ENCODE data around the gene NFATC4.
"Not testable (repeated sequence)": the region's sequence is repeated elsewhere in the genome, so short reads cannot be mapped to it uniquely, and the experiment has no call there.

The NFATC4 gene

DNA sequence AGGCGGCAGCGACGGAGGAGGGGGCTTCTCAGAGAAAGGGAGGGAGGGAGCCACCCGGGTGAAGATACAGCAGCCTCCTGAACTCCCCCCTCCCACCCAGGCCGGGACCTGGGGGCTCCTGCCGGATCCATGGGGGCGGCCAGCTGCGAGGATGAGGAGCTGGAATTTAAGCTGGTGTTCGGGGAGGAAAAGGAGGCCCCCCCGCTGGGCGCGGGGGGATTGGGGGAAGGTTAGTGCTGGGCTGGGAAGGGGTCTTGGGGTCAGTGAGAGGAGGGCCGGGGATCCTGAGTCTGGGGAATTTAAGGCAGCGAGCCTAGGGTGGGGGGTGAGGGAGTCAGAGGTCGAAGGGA lies 203 bp downstream of the NFATC4 start:
- DNase-seq (ENCODE audit: low spot score): no peak

DNA sequence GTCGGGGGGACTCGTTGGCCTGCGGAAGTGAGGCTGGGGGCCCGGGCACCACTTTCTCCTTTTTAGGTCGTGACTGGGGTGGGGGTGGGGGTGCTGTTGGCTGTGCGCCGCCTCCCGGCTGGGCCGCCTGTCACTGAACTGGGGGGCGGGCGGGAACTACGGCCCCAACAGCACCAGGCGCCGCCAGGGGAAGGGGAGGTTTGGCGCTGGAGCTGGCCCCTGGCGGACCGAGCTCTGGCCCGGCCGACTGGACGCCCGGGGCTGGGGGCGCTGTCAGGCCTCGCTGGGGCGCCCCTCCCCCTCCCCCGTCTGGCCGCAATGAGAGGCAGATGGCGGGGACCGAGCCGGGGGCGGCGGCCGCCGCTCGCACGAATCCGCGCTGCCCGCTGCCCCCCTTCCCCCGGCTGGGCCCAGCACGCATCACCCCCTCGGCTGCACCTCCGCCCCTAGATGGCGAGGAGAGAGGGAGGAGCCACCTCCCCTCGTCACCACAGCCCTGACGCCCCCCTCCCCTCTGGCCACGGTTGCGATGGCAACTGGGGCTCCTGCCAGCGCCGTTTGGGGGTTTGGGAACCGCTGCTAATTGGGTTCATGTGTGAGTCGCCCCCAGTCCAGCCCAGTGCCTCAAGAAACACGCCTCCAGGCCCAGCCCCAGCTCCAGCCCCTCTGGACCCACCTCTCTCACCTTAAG lies 723 bp downstream of the NFATC4 start:
- peak; percentile 40 for DNase-seq (ENCODE audit: low spot score)

DNA sequence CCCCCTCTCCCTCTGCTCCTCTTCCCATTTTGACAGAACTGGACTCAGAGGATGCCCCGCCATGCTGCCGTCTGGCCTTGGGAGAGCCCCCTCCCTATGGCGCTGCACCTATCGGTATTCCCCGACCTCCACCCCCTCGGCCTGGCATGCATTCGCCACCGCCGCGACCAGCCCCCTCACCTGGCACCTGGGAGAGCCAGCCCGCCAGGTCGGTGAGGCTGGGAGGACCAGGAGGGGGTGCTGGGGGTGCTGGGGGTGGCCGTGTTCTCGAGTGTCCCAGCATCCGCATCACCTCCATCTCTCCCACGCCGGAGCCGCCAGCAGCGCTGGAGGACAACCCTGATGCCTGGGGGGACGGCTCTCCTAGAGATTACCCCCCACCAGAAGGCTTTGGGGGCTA lies 1.5 kb downstream of the NFATC4 start:
- DNase-seq (ENCODE audit: low spot score): no peak

DNA sequence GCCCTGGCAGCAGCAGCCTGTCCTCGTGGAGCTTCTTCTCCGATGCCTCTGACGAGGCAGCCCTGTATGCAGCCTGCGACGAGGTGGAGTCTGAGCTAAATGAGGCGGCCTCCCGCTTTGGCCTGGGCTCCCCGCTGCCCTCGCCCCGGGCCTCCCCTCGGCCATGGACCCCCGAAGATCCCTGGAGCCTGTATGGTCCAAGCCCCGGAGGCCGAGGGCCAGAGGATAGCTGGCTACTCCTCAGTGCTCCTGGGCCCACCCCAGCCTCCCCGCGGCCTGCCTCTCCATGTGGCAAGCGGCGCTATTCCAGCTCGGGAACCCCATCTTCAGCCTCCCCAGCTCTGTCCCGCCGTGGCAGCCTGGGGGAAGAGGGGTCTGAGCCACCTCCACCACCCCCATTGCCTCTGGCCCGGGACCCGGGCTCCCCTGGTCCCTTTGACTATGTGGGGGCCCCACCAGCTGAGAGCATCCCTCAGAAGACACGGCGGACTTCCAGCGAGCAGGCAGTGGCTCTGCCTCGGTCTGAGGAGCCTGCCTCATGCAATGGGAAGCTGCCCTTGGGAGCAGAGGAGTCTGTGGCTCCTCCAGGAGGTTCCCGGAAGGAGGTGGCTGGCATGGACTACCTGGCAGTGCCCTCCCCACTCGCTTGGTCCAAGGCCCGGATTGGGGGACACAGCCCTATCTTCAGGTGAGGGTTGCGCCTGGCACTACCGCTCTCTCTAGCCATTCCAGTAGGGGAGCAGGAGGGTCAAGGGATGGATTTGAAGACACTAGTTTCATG lies 2.1 kb downstream of the NFATC4 start:
- DNase-seq (ENCODE audit: low spot score): peak; percentile 28

DNA sequence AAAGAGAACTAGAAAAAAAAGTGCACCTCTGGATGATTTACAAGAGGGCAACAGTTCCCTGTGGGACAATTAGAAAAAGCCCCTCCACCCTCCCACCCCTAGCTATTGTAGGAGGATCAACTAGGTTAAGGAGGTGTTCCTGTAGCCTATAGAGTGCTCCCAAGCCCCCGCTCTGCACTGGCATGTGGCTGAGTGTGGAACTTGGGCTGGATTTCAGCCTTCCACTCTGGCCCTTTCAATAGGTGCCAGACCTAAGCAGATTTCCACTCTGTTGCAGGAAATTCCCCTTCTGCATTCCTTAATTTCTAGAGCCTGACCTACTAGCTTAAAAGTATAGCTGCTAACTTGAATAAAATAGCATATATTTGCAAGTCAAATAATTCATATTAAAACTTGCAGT lies 2.8 kb downstream of the NFATC4 start:
- DNase-seq (ENCODE audit: low spot score): peak; percentile 46

DNA sequence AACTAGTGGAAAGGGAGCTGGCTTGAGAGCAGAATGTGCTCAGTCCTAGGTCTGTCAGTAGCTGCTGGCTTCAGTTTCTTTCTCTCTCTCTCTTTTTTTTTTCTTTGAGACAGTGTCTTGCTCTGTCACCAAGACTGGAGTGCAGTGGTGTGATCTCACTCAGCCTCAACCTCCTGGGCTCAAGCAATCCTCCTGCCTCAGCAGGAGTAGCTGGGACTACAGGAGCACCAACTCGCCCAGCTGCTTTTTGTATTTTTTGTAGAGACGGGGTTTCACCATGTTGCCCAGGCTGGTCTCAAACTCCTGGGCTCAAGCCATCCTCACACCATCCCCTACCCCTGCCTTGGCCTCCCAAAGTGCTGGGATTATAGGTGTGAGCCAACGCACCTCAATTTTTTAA lies 3.6 kb downstream of the NFATC4 start:
- DNase-seq (ENCODE audit: low spot score): not testable (repeated sequence)

DNA sequence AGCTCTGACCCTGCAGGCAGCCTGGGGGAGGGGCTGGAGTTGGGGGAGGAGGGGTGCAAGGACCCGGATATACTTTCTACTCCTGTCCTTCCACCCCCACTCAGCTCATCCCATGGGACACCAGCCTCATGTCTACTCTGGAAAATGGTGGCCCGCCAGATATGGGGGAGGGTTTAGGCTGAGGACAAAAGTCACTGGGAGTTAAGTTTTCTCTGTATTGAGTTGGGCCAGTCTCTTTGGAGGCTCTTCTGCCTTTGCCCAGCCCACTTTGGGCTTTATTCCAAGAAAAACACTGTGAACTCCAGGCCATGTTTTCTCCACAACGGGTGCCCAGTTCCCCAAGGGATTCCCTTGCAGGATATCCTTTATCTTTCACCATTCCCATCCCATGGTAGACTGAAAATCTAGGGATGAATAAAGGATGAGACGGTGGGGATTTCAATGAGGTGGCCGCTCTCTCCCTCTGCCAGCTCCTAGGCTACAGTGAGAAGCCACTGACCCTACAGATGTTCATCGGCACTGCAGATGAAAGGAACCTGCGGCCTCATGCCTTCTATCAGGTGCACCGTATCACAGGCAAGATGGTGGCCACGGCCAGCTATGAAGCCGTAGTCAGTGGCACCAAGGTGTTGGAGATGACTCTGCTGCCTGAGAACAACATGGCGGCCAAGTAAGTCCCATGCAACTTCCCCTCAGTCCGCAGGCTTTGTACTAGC lies 4.9 kb downstream of the NFATC4 start:
- DNase-seq (ENCODE audit: low spot score): no peak

DNA sequence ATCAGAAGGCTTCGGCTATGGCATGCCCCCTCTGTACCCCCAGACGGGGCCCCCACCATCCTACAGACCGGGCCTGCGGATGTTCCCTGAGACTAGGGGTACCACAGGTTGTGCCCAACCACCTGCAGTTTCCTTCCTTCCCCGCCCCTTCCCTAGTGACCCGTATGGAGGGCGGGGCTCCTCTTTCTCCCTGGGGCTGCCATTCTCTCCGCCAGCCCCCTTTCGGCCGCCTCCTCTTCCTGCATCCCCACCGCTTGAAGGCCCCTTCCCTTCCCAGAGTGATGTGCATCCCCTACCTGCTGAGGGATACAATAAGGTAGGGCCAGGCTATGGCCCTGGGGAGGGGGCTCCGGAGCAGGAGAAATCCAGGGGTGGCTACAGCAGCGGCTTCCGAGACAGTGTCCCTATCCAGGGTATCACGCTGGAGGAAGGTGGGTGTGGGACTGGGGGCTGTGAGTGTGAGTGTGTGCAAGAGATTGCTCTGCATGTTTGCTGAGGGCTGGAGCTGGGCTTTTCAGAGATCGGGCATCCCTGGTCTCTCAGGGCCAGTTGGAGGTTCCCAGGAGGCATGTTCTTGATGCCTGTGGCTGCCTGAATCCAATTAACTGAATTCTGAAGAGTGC lies 8.6 kb downstream of the NFATC4 start:
- no peak for DNase-seq (ENCODE audit: low spot score)

DNA sequence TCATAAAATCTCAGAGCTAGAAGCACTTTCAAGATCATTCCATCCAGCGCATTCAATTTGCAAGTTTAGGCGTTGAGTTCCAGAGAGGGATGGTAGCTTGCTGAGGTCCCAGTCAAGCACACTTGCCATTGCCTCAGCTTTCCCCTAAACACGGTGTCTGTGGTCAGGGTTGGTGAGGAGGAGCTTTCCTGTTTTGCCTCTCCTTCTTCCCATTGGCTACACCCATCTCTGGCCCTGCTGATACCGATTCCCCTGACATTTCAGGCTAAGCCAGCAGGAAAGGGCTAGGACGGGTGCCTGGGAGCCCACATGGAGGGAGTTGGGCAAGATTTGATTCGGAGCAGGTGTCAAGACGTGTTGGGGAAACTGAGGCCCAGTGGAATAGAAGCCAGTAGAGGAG lies 9.1 kb downstream of the NFATC4 start:
- DNase-seq (ENCODE audit: low spot score): no peak

DNA sequence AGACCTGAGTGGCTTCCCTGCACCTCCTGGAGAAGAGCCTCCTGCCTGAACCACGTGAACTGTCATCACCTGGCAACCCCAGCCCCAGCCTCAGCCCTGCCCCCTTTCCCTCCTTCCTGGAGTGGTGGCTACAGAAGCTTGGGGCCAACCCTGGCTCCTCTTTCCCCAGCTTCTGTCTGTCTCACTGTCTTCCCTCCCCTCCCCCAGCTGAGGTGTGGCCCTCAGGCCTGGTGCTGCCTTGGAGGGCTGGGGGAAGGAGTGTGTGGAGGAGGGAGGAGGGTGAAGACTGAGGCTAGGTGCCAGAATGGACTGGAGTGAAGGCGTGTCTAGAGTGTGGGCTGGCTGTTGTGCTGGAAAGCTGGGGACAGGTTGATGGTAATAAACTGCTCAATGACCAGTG lies 9.7 kb downstream of the NFATC4 start:
- no peak for DNase-seq (ENCODE audit: low spot score)

DNA sequence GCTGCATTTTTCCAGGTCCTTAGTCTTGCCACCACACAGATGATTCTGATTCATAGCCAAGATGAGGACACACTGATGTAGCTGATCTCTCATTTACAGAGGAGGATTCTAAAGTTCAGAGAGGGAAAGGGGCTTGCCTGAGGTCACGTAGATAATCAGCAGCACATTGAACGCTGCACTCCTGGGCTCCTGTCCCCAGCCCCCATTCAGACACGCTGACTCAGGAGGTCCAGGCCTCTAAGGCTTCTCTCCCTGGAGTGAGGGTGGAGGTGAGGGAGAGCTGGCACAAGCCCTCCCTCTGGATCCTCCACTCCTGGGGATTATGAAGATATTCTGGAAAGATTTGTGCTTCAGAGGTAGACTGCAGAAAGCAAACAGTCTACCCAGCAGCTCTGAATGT lies 10.3 kb downstream of the NFATC4 start:
- no peak for DNase-seq (ENCODE audit: low spot score)

DNA sequence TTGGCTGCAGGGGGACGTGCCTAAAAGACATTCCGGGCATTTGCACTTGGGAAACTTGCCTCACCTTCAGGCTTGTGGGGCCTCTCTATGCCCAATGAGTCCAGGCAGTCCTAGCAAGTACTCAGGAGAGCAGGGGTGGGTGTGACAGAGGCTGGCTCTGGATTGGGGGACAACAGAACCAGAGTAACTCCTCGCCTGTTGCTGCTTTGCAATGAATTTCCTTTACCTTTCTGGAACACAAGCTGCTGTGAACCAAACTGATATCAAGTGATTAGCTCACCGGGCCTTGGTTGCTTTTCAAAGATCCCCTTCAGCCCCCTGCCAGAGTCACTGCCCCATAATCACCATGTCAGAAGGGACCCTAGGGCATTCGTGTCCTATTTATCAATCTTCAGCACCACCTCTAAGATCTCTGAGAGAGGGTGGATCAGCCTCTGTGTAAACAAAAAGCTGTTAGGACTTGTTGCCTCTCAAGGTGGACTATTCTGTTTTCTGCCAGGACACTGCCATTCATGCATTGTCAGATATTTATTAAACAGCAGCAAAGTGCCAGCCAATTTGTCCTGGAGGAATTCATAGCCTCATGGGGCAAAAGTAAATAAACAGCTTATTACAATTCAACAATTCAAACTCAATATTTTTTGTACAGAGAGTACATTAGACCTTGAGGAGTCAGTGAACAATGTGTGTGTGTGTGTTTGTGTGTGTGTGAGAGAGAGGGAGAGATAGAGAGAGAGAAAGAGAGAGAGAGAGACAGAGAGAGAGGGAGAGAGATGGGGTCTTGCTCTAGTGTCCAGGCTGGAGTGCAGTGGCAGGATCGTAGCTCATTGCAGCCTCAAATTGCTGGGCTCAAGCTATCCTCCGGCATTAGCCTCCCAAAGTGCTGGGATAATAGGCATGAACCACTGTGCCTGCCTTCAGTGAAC lies 11.3 kb downstream of the NFATC4 start:
- no peak for DNase-seq (ENCODE audit: low spot score)

DNA sequence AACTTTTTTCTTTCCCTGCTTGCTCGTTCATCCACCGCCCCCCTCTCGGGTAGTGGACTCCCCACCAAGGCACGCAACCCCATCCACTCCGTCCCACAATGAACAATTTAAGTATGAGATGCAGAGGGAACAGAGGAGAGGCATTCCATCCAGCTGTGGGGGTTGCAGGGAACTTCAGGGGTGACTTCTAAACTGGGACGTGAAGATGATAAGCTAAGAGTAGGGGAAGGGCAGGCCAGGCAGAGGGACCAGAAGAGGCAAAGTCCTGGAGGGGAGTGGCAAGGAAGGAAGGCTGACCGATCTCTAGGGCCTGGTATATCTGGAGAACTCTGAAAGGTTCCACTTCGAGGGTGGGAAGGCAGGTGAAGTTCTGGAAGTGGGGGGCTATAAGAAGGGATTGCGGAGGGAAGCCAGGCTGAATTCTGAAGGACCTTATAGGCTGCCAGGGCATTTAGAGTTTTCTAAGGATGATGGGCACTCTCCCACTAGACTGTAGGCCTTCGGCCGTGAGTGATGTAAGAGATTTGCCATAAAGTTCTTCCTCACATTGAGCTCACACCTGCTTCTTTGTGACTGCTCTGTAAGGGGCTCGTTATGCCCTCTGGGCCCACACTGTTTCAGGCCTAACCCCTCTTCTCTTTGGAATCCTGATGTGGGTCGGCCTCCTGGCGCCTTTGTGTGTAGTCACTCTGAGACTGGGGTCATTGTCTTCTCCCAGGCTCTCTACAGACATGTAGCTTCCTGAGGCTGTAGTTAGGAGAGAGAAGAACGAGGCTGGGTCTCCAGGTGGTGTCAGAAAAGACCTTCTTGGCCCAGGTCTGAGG lies 12.1 kb downstream of the NFATC4 start:
- DNase-seq (ENCODE audit: low spot score): no peak

DNA sequence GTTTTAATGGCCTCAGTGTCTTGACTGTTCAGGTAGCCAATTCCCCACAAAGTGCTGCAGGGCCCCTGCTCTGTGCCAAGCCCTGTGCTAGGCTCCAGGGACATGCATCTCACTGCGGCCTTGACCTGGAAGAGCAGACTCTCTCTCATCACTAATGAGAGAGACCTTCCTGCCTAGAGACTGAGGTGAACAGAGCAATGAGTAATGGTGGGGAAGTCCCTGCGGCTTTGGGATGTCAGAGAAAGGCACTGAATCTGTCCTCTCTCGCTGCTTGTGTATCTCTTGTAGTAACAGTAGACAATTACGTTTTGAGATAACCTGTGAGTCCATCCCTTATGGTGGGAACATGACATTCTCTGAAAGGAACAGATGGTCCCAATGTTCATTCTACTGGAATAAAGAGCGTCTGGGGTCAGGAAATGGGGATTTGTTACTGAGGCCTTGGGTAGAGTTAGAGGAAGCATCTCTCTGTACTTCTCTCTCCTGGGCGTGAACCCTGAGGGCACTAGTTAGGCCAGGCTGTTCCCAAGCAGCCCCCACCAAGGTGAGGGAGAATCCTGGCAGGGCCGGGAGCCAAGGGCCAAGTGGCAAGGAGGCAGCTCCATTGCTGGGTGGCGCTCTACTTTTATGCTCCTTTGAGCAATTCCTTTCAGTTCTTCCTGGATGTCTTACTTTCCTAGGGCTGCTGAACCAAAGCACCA lies 13.5 kb downstream of the NFATC4 start:
- DNase-seq (ENCODE audit: low spot score): peak; percentile 94

DNA sequence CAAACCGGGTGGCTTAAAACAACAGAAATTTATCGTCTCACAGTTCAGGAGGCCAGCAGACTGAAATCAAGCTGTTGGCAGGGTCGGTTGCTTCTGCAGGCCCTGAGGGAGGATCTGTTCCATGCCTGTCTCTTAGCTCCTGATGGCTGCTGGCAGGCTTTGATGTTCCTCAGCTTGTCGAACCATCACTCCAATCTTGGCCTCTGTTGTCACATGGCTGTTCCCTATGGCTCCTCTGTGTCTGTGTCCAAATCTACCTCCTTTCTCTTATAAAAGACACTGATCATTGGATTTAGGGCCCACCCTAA lies 14.0 kb downstream of the NFATC4 start:
- DNase-seq (ENCODE audit: low spot score): peak; percentile 75

DNA sequence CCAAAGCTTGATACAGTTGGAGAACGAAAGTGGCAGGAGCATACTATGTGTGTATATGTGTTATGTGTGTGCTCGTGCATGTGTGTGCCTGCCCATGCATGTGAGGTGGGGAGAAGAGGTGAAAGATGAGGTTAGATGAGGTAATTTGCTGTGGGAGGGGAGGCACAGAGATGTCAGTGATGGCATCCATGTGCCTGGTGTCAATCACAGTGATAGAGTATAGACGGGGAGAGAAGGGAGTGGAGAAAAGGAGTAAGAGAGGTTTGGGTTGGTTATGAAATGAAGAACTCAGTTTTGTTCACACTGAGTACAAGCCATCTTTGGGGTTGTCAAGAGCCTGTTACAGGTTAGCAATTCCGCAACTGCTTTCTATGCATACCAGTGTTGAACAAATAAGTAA lies 16.2 kb downstream of the NFATC4 start:
- DNase-seq (ENCODE audit: low spot score): no peak

DNA sequence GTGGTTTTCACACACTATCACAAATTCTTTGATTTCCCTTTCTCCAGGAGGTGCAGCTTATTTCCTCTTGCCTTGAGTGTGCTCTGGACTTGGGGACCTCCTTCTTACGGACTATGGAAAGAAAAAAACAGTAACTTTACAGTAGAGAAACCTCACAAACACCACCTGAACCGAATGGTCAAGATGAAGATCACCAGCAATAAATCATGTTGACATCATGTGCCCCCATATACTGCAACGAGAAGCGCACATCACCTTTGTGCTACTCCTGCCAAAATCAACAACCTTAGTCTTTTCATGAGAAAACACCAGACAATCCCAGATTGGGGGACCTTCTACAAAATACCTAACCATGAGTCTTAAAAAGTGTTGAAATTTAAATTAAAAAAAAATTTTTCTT lies 17.5 kb downstream of the NFATC4 start:
- DNase-seq (ENCODE audit: low spot score): no peak

DNA sequence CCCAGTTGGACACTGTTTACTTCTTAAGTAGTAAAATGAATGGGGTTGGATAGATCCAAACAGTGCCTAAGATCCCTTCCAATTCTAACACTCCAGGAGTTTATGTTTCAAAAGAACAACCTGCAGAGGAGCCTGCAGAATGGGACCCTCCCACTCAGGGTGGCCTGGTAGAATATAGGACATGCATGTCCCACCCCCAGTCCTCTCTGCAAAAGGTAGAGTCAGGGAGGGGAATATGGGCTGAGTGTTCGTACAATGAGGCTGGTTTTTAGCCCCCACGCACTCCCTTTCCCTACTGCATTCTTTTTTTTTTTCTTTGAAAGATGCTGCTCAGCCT lies 19.0 kb downstream of the NFATC4 start:
- no peak for DNase-seq (ENCODE audit: low spot score)

DNA sequence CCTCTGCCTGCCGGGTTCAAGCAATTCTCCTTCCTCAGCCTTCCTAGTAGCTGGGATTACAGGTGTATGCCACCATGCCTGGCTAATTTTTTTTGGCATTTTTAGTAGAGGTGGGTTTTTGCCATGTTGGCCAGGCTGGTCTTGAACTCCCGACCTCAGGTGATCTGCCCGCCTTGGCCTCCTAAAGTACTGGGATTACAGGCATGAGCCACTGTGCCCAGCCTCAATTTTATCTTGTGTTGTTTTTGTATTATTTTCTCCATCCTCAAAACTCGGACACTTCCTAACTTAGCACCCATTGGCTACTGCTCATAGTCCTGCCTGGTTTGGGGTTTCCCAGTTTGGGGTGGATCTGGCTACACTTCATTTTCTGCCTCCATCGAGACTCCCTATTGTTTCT lies 19.6 kb downstream of the NFATC4 start:
- DNase-seq (ENCODE audit: low spot score): not testable (repeated sequence)

DNA sequence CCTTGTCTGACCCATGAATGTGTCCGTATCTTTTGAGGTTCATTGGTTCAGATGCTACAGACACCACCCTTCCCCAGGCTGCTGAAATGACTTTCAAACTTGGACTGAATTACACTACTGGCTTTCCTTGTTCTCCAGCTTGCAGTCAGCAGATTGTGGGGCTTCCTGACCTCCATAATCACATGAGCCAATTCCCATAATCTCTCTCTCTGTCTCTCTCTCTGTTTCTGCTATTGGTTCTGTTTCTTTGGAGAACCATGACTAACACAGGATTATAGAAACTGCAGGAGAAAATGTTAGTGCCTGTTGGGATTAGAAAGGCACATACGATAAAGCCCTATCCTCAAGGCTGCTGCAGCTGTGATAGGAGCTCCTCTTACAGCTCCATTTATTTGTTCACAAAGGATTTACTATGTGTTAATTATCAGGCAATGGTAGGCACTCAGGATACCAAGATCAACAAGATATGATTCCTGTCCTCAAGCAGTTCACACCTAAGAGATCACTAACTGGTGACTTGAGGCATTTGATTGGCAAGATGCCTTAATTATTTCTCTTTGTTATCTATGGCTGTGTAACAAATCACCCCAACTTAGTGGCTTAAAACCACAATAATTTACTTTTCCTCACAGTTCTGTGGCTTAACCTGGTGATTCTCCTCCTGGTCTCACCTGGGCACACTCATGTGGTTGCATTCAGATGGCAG lies 20.6 kb downstream of the NFATC4 start:
- no peak for DNase-seq (ENCODE audit: low spot score)
